NOMO-1 (cell line): Measurements from ENCODE around the gene SMG6.

Experiments
- DNase-seq, 2 experiments: peaks; one replicate each; lab custom pipeline; 2025; ENCODE audit not compliant: unreplicated experiment in 2 of 2; lab: John Stamatoyannopoulos, UW

The SMG6 gene

DNA sequence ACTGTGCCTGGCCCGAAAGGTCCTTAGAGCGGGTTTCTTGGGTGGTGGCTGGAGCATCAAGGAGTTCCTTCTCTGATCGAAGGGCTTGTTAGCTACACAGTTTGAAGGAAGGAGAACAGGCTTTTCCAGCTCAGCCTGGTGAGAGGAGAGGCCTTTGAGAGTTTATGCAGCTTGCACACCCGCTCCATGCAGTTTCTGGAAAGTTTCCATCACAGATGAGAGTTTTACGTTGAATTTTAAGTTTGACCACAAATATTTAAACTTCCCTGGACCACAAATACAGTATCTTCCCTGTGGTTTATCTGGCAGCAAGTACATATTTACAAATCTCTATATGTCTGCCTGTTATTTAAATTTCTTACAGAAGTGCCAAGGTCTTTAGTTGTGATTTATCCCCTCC, 191.9 kb downstream of the SMG6 start:
- no peak for DNase-seq

DNA sequence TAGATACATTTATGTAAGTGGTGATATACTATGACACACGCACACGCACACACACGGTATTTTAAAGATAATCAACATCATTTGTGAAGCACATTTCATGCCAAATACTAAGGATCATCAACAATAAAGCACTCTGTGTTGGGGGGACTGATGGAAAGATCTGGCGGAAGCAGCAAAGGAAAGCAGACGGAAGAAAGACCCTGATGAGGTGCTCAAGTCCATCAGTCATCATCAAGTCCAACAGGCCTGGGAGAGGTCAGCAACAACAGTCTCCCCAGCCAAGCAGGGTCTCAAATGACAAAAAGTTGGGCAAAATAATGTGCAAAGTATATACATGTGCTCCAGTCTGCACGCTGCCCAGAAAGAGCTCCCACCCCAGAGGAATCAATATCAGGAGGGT, 193.1 kb downstream of the SMG6 start:
- DNase-seq: no peak

DNA sequence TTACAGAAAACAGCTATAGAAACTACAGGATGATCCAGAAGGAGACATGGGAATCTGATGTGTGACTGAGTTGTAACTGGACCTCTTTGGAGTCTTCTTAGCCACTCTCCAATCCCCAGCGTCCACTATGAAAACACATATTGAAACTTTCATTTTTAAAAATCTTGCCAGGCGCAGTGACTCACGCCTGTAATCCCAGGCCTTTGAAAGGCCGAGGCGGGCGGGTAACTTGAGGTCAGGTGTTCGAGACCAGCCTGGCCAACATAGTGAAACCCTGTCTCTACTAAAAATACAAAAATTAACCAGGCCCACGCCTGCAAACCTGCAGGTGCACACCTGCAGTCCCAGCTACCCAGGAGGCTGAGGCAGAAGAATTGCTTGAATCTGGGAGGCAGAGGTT, 195.4 kb downstream of the SMG6 start:
- no peak for DNase-seq

DNA sequence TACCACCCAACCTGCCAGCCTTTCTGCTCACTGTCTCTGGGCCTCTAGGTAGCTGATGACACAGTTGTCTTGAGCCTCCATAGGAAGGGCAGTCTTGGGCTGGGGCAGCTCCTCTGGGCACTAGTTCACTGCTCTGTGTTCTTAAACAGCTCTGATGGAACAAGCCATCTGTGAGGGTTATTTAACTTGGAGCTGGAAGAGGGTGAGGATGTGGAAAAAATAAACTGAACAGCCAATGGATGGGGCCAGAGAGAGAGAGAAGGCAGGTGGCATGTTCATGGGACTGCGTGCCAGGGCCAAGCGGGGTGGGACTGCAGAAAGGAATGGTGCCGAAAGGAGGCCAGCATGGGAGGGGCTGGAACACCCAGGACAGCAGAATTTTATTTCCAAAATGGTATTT, 196.1 kb downstream of the SMG6 start:
- no peak for DNase-seq

DNA sequence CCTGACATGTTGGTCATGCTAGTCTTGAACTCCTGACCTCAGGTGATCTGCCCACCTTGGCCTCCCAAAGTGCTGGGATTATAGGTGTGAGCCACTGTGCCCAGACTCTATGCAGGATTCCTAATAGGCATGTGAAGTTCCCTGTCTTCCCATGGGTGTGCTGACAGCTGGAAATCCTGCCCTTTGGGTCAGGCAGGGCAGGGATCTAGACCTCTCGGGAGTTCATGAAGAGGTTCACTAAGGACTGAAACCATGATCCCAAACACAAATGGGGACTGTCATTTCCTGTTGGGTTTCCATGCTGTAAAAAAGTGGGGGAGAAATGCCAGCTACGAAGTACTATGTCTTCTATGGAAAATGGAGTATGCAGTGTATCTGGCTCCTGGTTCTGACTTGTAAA, 196.5 kb downstream of the SMG6 start:
- no peak for DNase-seq

DNA sequence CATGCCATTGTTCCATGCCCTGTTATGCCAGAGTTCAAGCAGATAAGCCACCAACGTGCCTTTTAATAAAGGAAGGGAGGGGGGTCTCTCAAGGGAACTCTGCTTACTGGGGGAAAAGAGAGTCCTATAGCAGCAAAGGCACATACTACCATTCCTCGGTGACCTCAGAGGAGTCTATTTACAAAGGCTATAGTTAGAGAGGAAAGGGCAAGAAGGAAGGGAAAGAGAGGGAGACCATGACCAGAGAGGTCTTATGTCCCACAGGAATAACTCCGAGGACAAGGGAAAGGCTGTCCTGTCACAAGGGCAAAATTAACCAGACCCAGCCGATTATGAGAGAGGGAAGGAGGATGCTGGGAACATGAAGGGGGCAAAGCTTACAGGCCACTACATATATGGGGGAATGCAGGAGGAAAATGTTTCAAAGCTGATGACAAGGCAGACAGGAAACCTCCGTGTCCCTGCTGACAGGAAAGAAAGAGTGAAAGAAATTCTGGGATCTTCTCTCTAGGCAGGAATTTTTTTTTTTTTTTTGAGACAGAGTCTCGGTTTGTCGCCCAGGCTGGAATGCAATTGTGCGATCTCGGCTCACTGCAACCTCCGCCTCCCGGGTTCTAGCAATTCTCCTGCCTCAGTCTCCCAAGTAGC, 197.2 kb downstream of the SMG6 start:
- DNase-seq: no peak

DNA sequence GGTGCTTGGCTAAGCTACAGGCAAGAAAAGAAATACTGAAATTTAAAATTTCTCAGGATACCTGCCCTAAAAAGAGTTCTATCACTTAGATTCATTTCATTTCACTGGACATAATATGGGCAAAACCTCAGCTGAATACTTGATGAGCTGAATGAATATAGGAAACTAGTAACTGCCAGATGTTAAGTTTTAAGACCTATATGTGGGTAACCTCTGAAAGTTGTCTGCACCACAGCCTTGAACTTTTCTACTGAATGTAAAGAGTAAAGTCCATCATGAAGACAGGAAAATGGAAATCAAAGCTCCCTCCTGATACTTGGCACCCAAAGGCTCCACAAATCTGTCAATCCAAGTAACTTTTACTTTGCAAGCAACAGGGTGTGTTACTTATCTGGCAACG, 197.9 kb downstream of the SMG6 start:
- DNase-seq: no peak

DNA sequence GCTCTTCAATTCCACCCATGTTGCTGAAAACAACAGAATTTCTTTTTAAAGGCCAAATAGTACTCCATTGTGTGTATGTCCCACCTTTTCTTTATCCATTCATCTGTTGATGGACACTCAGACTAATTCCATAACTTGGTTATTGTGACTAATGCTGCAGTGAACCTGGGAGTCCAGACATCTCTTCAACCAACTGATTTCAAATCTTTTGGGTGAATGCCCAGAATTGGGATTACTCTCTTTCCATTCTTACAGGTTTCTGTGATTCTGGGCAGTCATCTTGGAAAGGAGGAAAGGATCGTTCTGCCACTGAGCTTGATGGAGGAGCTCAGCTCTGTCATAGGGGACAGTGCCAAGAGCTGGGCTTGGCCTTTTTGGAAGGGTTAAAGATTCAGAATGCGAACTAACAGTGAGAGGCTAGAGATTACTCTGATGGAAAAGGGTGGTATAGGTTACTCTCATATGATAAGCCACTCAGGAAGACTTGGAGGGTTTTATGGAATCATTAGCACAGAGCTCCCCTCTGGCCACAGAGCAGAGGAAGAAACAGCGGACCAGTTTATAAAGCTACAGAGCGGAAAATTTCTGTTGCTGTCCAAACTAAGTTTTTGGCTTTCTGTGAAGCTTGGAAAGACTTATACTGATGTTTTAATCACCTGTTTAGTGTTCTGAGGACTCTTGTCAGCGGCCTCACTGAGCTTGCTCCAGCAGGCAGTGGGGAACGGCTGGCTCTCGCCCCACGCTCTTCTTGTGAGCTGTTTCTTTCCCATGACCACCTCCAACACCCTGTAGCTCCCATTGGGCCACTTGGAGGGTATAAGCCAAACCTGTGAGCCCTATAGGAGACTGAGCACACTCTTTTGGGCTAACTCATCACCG, 200.4 kb downstream of the SMG6 start:
- no peak for DNase-seq

DNA sequence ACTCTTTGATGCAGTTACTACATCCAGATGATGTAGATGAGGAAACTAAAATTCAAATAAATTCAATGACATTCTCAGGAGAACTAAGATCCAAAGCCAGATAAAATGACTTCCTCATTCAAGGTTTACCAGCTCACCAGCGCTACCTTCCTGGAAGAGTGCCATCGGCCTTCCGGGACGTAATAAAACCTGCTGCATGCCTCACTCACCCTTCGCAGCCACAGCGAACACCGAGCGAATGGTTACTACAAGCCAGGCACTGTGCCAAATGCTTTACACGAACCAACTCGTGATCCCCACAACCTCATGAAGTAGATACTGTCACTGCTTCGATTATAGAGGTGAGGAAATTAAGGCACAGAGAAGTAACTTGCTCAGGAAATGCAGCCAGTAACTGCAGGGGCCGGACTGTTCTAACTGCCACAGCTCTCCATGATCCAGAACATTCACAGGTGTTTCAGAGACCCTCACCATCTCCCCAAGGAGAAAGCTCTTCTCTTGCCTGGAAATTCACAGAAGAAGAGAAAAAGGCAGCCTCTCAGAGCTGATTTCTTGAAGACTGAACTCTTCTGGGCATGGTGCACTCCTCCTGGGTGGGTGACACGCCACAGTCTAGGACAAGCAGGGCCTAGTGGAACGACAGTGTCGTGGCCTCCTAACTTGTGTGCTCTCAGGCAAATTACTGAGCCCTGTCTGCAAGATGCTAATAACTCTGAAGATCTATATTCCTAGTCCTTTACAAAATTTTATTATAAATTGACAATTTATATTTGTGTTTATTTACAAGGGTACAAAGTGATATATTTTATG, 201.9 kb downstream of the SMG6 start:
- DNase-seq: peak; percentile 37 to 46

DNA sequence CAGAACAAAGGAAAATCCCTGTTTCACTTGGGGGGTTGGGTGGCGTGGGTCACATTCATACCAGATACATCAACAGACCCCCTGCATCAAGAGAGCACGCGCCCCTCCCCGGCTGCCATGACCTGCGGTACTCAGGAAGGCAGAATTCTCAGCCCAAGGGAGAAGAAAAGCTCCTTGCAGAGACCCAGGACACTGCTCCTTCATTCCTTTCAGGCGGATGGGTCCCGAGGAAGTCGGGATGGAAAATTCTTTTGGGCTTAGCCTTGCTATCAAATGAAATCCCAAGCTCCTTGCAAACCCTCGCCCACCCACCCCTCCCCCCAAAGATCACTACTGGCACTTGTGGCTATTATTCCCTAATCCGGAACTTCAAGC, 208.1 kb downstream of the SMG6 start:
- DNase-seq: no peak

DNA sequence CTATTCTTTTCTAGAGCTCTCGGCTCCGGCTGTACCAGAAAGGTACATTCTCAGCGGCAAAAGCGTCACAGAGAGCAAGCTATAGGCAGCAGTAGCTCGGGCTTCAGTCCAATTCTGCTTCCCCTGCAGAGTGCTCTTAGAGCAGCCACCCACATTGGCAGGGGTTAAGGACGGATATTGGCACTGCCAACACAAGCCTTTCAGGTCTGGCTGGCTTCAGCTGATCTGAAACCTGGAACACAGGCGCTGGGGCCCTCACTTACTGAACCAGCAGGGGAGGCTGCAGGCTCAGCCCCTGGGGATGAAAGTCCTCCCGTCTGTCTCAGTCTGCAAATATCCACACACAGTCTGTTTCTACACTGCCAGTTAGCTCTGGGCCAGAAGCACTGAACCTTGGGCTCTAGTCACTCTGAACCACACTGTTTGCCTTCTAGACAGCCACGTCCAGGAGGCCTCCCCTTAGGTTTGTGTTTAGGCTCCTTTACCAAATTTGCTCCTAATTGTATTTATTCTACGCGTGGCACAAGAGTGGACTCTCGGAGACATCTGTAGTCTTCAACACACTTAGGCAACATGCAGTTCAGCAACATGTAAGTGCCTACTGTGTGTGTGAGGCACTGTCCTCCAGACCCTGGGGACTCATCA, 208.6 kb downstream of the SMG6 start:
- no peak for DNase-seq

DNA sequence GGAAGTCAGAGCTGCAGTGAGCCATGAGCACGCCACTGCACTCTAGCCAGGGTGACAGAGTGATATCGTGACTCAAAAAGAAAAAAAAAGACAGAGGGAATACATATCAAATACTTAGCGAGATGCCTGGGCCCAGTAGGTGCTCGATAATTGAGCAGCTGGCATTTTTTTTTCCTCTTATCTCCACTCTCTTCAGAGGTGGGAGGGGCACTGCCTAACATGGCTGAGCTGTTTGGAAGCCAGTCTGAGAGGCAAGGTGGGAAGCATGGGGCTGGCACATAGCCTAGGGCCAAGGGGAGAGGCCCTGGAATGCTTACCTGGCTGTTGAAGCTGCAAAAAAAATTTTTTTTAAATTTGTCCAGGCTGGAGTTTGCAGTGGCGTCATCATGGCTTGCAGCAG, 210.2 kb downstream of the SMG6 start:
- DNase-seq: no peak

DNA sequence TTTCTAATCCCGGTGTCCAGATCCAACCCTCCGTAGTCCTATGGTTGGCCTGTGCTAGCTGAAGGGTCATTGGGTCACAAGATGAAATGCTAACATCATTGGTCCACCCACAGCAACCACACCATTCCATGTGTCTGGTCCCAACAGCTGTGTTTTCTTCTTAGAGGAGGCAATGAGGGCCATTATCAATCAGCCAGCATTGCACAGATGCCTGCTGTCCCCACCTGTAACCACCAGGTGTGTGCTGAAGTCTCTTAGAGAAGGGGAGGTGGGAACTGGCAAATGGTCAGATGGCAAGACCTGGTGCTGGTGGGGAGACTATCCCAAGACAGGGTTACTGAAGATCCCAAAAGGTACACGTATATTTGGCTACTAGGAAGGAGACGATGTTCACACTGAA, 211.3 kb downstream of the SMG6 start:
- no peak for DNase-seq

DNA sequence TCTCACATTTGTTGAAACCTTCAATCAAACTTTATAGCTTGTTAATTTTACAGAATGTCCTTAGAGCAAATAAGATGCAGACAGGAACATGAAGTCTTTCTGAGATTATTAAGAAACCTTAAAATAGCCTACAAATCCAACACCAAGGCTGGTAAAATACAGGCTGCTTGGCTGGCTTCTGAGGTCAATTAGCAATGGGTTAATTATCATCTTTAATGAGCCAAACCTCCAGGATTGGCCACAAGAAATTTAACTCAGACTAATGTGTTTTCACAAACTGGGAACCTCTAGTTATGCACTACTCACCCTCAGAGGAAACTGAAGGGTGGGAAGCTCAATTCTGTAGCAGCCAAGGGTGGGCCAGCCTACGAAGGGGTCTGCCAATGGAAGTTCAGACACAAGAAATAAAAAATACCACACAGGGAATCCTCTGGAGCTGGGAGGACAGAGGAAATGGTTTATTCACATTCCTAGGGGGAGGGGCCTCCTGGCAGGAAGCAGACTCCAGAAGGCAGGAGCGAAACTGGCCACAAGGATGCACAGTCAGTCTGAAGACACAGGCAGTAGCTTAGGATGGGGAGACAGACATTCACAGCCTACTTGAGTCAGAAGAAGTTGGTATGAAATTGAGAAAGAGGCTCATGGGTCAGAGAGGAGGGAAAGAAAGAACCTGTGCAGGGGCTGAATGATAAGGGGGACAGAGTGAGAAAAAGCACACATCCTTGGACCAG, 212.6 kb downstream of the SMG6 start:
- DNase-seq: no peak

DNA sequence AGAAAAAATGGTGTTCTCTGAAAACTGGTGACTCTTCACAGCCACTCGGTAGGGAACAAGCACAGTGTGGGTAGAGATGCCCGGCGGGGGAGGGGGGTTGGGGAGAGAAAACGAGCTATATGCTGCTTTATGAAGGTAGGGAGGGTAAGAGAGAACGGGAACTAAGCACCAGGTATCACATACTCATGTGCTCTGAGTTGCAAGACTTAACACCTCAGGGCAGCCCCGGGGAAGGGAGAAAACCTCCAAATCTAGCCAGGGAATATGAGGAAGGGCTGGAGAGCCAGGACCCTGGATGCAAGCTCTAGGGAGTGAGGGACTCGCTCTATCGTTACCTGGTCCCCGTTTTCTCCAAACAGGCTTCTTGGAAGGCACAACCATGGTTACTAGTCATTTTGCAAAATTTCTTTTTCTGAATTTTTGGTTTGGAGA, 213.4 kb downstream of the SMG6 start:
- DNase-seq: no peak

DNA sequence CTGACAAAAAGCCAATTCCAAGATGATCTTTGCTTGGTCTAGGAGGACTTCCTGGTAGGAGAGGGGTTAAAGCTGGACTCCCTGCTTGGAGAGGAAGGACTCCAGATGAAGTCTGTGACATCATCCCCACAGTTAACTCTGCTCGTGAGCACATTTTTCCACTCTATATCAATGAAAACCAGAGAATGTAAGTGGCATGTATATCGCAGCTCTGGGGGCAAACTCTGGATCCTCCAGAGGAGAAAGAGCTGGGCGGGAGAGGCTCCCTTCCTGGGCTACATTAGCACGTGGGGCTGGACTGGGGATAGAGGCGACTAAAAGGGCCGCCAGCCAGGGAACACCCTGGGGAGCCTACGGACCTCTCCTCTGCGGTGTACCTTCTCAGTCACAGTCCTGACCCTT, 214.6 kb downstream of the SMG6 start:
- DNase-seq: no peak

DNA sequence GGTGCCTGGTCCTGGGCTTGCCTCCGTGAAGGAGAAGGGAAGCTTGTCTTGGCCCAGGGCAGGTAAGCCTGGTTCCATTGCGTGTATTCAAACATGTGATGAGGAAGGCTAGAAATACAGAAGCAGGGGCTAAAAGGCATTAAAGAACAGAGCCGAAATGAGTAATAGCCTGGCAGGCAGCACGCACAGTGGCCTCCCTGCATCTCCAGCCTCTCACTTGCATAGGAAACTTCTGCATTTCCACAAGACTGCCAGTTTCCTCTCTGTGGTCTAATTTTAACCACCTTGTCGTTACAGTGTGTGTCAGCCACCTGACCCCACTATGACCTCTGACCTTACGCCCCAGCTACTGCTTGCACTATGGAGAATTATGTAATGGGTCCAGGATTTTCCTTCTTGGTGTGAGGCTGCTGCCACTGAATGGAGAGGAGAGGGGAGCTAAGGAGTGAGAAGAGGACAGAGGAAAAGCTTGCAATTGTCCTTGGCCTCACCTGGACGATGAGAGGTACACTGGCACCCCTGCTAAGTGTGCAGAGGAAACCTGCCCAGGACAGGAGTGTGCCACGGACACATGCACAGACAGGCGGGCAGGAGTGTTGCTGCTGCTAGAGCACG, 215.9 kb downstream of the SMG6 start:
- DNase-seq: peak; percentile 92 to 98

DNA sequence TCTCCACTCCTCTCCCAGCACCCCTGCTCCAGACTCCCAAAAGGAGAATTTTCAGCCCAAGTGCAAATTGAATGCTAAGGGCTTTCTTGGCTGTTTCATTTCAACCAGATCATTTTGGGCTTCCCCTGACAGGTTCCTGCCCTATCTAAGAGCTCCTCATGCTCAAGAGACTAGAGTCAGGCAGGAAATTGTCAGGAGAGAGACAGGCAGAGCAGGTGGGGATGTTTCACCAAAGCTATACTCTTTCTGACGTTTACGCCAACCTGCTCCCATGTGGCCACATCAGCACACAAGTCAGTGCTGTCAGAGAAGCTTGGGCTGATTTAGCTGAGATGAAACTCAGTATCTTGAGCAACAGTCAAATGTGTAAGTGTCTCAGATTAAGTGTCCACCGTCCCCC, 217.3 kb downstream of the SMG6 start:
- DNase-seq: no peak

DNA sequence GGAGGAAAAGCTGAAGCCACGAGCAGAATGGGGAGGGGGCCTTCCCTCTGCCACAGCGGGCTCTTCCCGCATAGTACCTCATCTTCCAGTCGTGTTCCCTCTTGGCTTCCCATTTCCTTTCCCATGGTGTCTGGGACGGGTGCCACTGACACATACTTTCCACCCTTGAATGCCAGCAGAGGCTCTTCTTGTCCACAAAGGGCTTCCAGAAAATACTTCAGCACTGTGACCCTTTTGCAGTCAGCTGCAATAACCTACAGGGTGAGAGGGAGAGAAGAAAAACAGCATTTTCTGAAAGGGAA, 218.0 kb downstream of the SMG6 start:
- DNase-seq: no peak
